Measurements from ENCODE around the gene RELB.

Gene RELB

GRCh38 chr19:45025264-45025663 is 24.0 kb downstream of the RELB start:
- DNase-seq, result no peak

DNA sequence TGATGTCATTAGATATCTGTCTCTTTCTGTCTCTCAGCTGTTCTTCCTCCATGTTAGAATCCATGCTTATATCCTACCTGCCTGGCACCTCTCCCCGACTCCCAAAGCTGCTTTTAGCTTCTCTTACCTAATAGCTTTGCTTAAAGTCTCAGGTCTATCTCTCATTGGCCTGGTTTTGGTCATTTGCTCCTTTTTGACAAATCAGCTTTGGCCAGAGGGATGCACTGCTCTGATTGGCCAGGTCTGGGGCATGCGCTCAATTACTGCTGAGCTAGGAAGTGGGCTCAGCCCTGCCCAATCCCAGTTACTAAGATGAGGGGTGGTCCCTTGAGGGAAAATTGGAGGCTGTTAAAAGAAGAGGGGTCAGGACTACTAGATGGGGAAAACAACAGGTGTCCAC is 26.1 kb downstream of the RELB start:
- no peak for DNase-seq

DNA sequence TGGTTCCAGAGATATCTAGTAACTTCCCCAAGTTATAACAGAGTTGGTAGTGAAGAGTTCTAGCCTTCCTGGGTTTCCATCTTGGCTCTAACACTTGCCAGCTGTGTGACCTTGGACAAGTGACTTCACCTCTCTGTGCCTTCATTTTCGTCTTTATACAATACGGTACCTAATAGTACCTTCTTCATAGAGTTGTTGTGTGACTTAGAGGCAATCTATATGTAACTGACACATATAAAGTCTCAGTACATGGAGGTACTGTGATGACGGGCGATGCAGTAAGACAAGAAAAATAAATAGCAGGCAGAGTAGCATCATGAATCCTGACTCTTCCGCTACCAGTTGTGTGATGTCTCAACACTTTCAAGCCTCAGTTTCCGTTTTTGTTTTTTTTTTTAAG is 29.6 kb downstream of the RELB start:
- no peak for DNase-seq

- DNase-seq, result no peak
Observed at GRCh38 chr19:45032421-45032820, 31.2 kb downstream of the RELB start.

GRCh38 chr19:45035755-45036154 is 34.5 kb downstream of the RELB start:
- DNase-seq, result no peak

DNA sequence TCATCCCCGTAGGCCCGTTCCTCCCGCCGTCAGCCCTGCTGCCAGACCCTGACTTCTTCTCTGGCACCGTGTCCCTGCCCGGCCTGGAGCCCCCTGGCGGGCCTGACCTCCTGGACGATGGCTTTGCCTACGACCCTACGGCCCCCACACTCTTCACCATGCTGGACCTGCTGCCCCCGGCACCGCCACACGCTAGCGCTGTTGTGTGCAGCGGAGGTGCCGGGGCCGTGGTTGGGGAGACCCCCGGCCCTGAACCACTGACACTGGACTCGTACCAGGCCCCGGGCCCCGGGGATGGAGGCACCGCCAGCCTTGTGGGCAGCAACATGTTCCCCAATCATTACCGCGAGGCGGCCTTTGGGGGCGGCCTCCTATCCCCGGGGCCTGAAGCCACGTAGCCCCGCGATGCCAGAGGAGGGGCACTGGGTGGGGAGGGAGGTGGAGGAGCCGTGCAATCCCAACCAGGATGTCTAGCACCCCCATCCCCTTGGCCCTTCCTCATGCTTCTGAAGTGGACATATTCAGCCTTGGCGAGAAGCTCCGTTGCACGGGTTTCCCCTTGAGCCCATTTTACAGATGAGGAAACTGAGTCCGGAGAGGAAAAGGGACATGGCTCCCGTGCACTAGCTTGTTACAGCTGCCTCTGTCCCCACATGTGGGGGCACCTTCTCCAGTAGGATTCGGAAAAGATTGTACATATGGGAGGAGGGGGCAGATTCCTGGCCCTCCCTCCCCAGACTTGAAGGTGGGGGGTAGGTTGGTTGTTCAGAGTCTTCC is 36.3 kb downstream of the RELB start:
- no peak for DNase-seq

DNA sequence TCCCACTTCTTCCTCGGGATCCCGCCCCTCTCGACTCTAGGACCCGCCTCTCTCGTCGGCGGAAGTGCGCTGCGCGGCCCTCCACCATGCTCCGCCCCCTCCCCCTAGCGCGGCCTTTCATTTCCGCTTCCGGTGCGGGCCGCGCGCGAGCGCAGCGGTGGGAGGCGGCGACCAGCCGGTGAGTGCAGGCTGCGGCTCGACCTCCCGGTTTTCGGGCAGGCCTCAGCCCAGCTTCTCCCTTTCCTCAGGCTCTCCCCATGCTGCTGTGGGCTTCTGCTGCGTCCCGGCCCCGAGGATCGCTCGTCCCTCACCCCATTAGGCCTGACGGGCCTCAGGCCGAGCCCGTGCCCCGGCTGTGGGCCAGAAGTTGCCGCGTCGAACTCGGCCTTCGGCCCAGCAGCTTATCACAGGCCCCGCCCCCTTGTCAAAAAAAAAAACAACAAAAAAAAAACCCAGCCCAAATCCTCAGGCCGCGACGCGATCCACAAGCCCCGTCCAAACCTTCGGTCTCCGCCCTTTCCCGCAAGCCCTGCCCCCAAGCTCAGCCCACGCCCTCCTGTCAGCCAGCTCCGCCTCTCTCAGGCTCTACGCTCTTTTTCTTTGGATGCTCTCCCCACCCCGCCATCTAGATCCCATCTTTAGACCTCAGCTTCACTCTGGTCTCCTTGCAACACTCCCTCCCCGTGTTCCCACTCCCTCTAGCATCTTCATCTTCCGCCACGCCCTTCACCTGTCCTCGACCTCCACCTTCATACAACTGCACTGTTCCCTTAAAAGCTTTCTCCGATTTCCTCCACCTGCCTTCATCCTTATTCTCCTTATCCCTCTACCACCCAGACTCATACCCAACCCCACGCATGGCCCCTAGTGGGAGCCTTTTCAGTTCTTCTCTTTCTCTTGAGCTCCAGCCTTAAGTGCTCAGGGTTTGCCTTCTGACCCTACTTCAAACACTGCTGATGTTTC is 37.9 kb downstream of the RELB start, which contains the start of gene CLASRP:
Gene CLASRP (plus strand): TSS at position 115 of the 963 bp plus-strand sequence. CDS start 1,168 bp downstream, outside the sequence.
- DNase-seq, result peak; percentile 92

DNA sequence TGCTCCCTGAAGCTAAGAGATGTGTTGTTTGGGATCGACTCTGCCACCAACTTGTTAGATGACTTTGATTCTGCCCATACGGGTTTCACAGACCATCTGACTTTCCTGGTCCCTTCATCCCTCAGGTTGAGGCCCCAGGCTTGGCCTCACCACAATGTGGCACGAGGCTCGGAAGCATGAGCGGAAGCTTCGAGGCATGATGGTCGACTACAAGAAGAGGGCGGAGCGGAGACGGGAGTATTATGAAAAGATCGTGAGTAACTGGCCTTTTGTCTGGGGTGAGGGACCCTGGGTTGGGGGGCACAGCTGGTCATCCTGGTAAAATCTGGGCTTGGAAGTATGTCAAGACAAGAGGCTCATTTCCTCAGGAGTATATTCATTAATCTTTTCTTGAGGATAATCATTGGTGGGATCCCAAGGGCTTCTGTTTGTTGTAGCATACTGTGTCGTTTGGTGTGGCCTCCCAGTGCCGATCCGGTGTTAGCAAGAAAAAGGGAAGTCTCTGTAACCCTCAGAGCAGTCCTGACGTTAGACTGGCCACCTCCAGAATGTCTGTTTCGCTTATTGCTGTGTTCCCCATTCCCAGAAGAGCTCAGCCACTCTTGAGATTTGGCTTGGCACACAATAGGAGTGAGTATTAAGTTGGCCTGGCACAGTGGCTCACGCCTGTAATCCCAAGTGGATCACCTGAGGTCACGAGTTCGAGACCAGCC is 39.0 kb downstream of the RELB start:
- DNase-seq, result no peak

- DNase-seq, result no peak
Observed at GRCh38 chr19:45041125-45041524, 39.9 kb downstream of the RELB start.

- DNase-seq, result no peak
Observed at GRCh38 chr19:45045671-45046353, 44.5 kb downstream of the RELB start.

GRCh38 chr19:45046355-45046754 is 45.1 kb downstream of the RELB start:
- DNase-seq, result no peak

DNA sequence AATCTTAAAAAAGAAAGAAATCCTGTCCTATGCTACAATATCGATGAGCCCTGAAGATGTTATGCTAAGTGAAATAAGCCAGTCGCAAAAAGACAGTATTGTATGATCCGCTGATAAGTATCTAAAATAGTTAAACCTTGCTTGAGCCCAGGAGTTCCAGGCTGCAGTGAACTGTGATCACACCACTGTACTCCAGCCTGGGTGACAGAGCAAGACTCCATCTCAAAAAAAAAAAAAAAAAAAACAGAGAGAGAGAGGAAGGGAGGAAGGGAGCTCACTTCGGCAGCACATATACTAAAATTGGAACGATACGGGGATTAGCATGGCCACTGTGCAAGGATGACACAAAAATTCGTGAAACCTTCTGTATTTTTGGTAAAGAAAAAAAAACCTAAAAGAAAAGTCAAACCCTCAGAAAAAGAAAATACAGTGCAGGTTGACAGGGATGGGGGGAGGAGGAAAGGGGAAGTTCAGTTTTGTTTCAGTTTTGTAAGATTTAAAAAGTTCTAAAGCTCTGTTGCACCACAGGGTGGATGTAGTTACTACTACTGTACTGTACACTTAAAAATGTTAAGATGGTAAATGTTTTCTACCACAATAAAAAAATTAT is 46.0 kb downstream of the RELB start:
- no peak for DNase-seq

DNA sequence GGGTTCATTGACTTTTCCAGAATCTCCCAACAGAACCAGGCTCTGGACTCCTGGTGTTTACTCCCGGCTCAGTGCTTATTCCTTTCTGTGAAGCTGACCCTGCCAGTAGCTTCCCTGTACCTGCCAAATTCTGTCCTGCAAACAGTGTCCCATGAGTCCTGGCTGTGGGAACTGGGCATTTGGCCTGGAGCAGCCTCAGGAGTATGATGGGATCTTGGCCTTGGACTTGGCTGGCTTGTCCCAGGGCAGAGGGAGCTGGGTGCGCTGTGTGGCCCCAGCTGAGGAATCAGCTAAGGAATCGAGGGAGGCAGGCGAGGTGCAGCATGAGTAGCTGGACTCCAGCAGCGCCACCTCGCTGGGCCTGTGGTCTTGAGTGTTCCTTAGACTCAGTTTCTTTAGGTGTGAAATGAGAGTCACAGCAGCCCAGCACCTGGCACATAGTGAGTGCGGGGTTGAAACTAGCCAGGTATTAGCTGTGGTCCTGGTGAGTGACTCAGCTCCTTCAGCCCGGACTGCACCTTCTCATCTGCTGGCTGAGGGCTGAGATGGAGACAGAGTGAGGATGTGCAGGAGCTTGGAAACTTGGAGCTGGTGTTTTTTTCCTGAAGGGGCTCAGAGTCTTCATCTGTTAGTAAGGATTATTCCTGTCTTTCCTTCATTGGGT is 47.9 kb downstream of the RELB start:
- no peak for DNase-seq

GRCh38 chr19:45050036-45050435 is 48.8 kb downstream of the RELB start:
- no peak for DNase-seq

DNA sequence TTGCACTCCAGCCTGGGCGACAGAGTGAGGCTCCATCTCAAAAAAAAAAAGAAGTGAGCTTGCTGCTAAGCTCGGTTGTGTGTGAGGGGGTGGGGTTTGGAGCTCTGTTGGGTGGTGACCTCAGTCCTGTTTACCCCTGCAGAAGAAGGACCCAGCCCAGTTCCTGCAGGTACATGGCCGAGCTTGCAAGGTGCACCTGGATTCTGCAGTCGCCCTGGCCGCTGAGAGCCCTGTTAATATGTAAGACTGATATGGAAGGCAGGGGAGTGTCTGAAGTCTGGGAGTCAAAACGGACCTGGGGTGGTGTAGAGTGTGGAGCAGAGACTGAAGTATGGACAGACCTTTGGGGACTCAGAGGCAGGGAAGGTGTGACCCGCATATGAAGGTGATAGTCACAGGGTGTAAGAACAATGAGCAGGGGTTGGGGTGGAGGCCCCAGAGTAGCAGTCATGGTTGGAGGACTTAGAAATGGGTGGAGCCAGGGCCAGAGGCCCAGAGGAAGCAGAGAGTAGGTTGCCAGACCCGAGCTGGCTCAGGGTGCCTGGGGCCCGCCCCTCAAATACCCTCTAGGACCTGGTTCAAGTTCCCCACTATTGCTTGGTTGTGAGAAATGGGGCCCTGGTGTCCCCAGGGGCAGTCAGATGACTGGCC is 50.8 kb downstream of the RELB start:
- DNase-seq, result no peak

DNA sequence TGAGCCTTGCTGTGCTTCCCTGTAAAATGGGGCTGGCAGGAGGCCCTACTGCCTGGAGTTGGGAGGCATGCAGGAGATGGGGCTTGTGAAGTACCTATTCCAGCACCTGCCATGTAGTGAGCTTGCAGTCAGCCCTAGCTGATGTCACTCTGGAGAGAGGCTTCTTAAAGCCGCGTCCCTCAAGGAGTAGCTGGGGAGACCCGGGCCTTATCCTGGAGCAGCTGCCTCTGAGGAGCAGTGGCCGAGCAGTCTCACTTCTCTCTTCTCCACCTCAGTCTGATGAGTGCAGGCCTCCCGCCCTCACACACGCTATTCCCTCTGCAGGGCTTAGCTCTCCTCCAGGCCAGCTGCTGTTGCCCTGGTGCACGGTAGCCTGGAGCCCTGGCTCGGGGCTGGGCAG is 55.6 kb downstream of the RELB start:
- no peak for DNase-seq

DNA sequence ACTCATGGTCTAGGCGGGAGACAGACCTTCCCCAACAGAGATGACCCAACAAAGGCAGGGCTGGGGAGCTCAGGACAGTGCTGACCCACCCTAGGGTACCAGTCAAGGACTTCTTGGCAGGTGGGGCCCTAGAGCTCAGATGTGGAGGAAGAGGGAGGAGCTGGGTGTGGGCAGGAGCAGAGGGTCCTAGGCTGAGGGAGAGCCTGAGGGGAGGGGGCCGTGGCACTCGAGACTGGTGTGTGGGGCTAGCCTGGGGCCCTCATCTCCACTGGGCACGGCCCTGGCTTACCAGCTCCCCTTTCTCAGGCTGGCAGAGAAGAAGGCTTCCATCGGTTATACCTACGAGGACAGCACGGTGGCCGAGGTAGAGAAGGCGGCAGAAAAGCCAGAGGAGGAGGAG is 56.2 kb downstream of the RELB start:
- no peak for DNase-seq

- no peak for DNase-seq
Observed at GRCh38 chr19:45058622-45059159, 57.4 kb downstream of the RELB start.

DNA sequence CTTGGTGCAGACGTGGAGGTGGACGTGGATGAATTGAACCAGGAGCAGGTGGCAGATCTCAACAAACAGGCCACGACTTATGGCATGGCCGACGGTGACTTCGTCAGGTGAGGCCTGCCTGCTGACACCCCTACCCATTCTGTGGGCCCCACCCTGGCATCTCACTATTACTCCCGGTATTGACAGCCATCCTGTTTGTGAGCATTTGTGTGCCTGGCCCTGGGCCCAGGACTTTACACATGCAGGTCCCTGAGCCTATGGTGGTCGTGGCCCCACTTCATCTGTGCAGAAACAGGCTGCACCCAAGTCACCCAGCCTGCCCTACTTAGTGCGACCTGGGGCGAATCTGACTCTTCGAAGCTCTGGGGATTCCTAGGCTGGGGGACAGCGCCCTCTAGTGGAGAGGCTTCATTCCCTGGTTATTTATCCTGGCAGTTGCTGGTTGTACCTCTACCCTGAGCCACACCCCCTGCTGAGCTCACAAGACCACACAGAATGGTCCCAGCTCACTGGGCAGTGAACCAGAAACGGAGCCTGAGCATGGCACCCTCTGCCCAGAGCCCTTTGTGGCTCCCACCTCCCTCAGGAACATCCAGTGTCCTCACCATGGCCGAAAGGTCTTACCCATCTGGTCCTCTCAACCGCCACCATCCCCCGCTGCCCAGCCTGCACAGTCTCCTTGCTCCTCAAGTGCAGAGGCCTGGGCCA is 58.1 kb downstream of the RELB start:
- peak; percentile 88 for DNase-seq

GRCh38 chr19:45061965-45062364 is 60.7 kb downstream of the RELB start:
- no peak for DNase-seq

All from stimulated activated CD4-positive, alpha-beta T cell treated with anti-CD3 and anti-CD28 coated beads, Interleukin-15, amount 100 ng/mL, for 24 hours (primary cell).